ENCODE results near the gene PUS1. TPM values are rescaled to one million over a fixed set of nuclear protein-coding genes. Genes with fewer than 3 reads are reported as not detected.
A peak's percentile ranks its signal among the peaks of the same experiment; 100 is the strongest.

The PUS1 gene
- total and polyA plus RNA-seq, 7 experiments from 2014 or later, result 15.0 to 54.9 (median 37.1) TPM

DNA sequence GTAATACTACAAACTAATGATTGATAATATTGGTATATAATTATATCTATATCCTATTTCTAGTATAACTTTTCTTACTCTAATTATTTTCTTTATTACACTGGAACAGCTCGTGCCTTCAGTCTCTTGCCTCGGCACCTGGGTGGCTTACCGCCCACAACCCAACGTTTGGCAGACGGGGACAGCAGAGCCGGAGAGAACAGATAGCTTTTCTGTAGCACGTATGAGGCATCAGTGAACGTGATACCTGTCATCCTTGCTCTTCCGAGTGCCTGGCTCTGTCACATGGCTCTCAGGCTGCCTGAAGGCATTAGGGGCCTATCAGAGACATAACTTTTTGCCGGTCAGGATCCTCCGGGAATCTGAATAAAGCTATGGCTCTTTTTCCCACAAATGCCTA is 5.5 kb downstream of the PUS1 start:
- H3K36me3 ChIP-seq (ENCODE audit: control insufficient read depth in 2 of 3, insufficient read depth in 3 of 3, low read length in 3 of 3), result peaks cover 6 to 49% (median 9%) of the 10 kb centered on the region in 3 experiments
- H3K4me3 ChIP-seq (ENCODE audit: low read length), result no peak overlapping the region
- intact Hi-C loops (cut with micrococcal nuclease), result no loop called here
- DNase-seq (no peak), ATAC-seq (no peak)
- Mint-ChIP-seq H3K4me3 (no peak overlapping the region), H3K4me1 (peaks cover 6 to 17% (median 14%) of the 10 kb centered on the region in 7 donors), H3K27me3 (no peaks in the 10 kb centered on the region), H3K9me3 (no peaks in the 10 kb centered on the region), H3K36me3 (peaks cover 6 to 35% (median 18%) of the 10 kb centered on the region in 5 donors), H3K27ac (no peak overlapping the region)
- POLR2A ChIA-PET, result no interaction called here
- no peaks in the 10 kb centered on the region for H3K27me3 ChIP-seq (ENCODE audit: control insufficient read depth in 2 of 2, insufficient read depth in 2 of 2, low read length in 2 of 2)
- CTCF ChIA-PET, result no interaction called here
- H3K27ac ChIP-seq (ENCODE audit: low read depth, low read length), result no peak overlapping the region
- H3K9me3 ChIP-seq (ENCODE audit: control insufficient read depth in 2 of 3, low read length in 3 of 3), result no peaks in the 10 kb centered on the region
- no peaks in the 10 kb centered on the region for H3K4me1 ChIP-seq (ENCODE audit: control insufficient read depth in 2 of 2, insufficient read depth in 2 of 2, low read length in 2 of 2)

- ChIA-PET CTCF (no interaction called here), POLR2A (no interaction called here)
- Histone ChIP-seq H3K4me1 (ENCODE audit: control insufficient read depth in 2 of 2, insufficient read depth in 2 of 2, low read length in 2 of 2) (no peaks in the 10 kb centered on the region), H3K9me3 (ENCODE audit: control insufficient read depth in 2 of 3, low read length in 3 of 3) (no peaks in the 10 kb centered on the region), H3K27ac (ENCODE audit: low read depth, low read length) (no peak overlapping the region), H3K36me3 (ENCODE audit: control insufficient read depth in 2 of 3, insufficient read depth in 3 of 3, low read length in 3 of 3) (peaks cover 0 to 57% (median 3%) of the 10 kb centered on the region in 3 experiments), H3K27me3 (ENCODE audit: control insufficient read depth in 2 of 2, insufficient read depth in 2 of 2, low read length in 2 of 2) (no peaks in the 10 kb centered on the region), H3K4me3 (ENCODE audit: low read length) (no peak overlapping the region)
- no peak for ATAC-seq
- Mint-ChIP-seq H3K4me3 (no peak overlapping the region), H3K27me3 (no peaks in the 10 kb centered on the region), H3K4me1 (peaks cover 0 to 4% (median 0%) of the 10 kb centered on the region in 7 donors), H3K36me3 (peaks cover 6 to 37% (median 13%) of the 10 kb centered on the region in 5 donors), H3K27ac (peak overlapping the region in 1 of 9 donors; percentile 53), H3K9me3 (no peaks in the 10 kb centered on the region)
- no peak for DNase-seq
- intact Hi-C loops (cut with micrococcal nuclease), result no loop called here
Measured at GRCh38 chr12:131938082-131938481, 9.0 kb downstream of the PUS1 start.

DNA sequence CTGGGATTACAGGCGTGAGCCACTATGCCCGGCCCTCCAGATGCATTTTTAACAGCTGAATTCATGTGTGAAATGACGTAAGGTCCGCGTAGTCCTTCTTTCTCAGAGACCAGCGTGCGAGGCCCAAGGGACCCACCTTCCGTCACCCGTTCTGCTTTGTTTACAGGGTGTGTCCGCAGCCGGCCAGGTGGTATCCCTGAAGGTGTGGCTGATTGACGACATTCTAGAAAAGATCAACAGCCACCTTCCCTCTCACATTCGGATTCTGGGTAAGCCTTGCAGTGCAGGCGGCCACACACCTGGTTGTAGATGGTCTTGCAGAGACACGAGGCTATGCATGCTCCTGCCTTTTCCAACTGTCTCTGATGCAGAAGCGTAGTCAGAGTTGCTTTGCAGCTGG is 9.9 kb downstream of the PUS1 start:
- H3K27ac ChIP-seq (ENCODE audit: low read depth, low read length), result no peak overlapping the region
- H3K27me3 ChIP-seq (ENCODE audit: control insufficient read depth in 2 of 2, insufficient read depth in 2 of 2, low read length in 2 of 2), result no peaks in the 10 kb centered on the region
- H3K4me1 ChIP-seq (ENCODE audit: control insufficient read depth in 2 of 2, insufficient read depth in 2 of 2, low read length in 2 of 2), result no peaks in the 10 kb centered on the region
- CTCF ChIA-PET, result interaction anchor here (0.6 kb wide), 1 partner anchor 42 kb away, joined by 3 read pairs; no protein-coding TSS in a partner anchor
- Mint-ChIP-seq H3K27ac (no peak overlapping the region), H3K27me3 (no peaks in the 10 kb centered on the region), H3K9me3 (no peaks in the 10 kb centered on the region), H3K36me3 (peaks cover 0 to 34% (median 8%) of the 10 kb centered on the region in 5 donors), H3K4me1 (peaks cover 0 to 4% (median 0%) of the 10 kb centered on the region in 7 donors), H3K4me3 (no peak overlapping the region)
- peaks cover 0 to 56% (median 0%) of the 10 kb centered on the region in 3 experiments for H3K36me3 ChIP-seq (ENCODE audit: control insufficient read depth in 2 of 3, insufficient read depth in 3 of 3, low read length in 3 of 3)
- intact Hi-C loops (cut with micrococcal nuclease), result no loop called here
- ATAC-seq (no peak), DNase-seq (no peak)
- no peak overlapping the region for H3K4me3 ChIP-seq (ENCODE audit: low read length)
- no peaks in the 10 kb centered on the region for H3K9me3 ChIP-seq (ENCODE audit: control insufficient read depth in 2 of 3, low read length in 3 of 3)
- POLR2A ChIA-PET, result interaction anchor here (0.6 kb wide), 1 partner anchor 67 kb away, joined by 3 read pairs; no protein-coding TSS in a partner anchor

DNA sequence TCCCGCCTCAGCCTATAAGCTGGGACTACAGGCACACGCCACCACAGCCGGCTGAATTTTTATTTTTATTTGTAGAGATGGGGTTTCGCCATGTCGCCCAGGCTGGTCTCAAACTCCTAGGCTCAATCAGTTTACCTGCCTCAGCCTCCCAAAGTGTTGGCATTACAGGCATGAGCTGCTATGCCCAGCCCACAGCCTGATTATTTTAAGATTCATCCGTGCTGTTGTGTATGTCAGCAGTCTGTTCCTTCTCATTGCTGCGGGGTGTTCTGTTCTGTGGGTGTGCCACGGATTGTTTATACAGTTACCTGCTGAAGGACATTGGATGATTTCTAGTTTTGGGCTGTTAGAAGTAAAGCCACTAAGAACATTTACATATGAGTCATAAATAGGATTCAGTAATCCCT is 11.1 kb downstream of the PUS1 start:
- ChIA-PET CTCF (no interaction called here), POLR2A (no interaction called here)
- Mint-ChIP-seq H3K27me3 (no peaks in the 10 kb centered on the region), H3K36me3 (peaks cover 0 to 41% (median 10%) of the 10 kb centered on the region in 5 donors), H3K4me3 (no peak overlapping the region), H3K27ac (peak overlapping the region in 1 of 9 donors; percentile 49), H3K9me3 (peaks cover 0 to 1% (median 0%) of the 10 kb centered on the region in 11 donors), H3K4me1 (peaks cover 0 to 7% (median 0%) of the 10 kb centered on the region in 7 donors)
- intact Hi-C loops (cut with micrococcal nuclease), result loop anchor here in 1 of 2 donors (10.0 kb wide), 2 partner anchors 335 to 545 kb away; no protein-coding TSS in a partner anchor
- Histone ChIP-seq H3K36me3 (ENCODE audit: control insufficient read depth in 2 of 3, insufficient read depth in 3 of 3, low read length in 3 of 3) (peaks cover 0 to 54% (median 0%) of the 10 kb centered on the region in 3 experiments), H3K27ac (ENCODE audit: low read depth, low read length) (no peak overlapping the region), H3K4me3 (ENCODE audit: low read length) (no peak overlapping the region), H3K4me1 (ENCODE audit: control insufficient read depth in 2 of 2, insufficient read depth in 2 of 2, low read length in 2 of 2) (no peaks in the 10 kb centered on the region), H3K27me3 (ENCODE audit: control insufficient read depth in 2 of 2, insufficient read depth in 2 of 2, low read length in 2 of 2) (no peaks in the 10 kb centered on the region), H3K9me3 (ENCODE audit: control insufficient read depth in 2 of 3, low read length in 3 of 3) (no peaks in the 10 kb centered on the region)
- DNase-seq (no peak), ATAC-seq (no peak)

- ATAC-seq (no peak), DNase-seq (no peak)
- Mint-ChIP-seq H3K4me1 (peaks cover 0 to 9% (median 0%) of the 10 kb centered on the region in 7 donors), H3K27me3 (no peaks in the 10 kb centered on the region), H3K9me3 (peaks cover 0 to 2% (median 0%) of the 10 kb centered on the region in 11 donors), H3K36me3 (peaks cover 0 to 43% (median 11%) of the 10 kb centered on the region in 5 donors), H3K4me3 (no peak overlapping the region), H3K27ac (no peak overlapping the region)
- Histone ChIP-seq H3K9me3 (ENCODE audit: control insufficient read depth in 2 of 3, low read length in 3 of 3) (no peaks in the 10 kb centered on the region), H3K36me3 (ENCODE audit: control insufficient read depth in 2 of 3, insufficient read depth in 3 of 3, low read length in 3 of 3) (peaks cover 0 to 54% (median 0%) of the 10 kb centered on the region in 3 experiments), H3K27ac (ENCODE audit: low read depth, low read length) (no peak overlapping the region), H3K4me1 (ENCODE audit: control insufficient read depth in 2 of 2, insufficient read depth in 2 of 2, low read length in 2 of 2) (no peaks in the 10 kb centered on the region), H3K27me3 (ENCODE audit: control insufficient read depth in 2 of 2, insufficient read depth in 2 of 2, low read length in 2 of 2) (no peaks in the 10 kb centered on the region), H3K4me3 (ENCODE audit: low read length) (no peak overlapping the region)
- intact Hi-C loops (cut with micrococcal nuclease), result loop anchor here in 1 of 2 donors (10.0 kb wide), 2 partner anchors 337 to 543 kb away; no protein-coding TSS in a partner anchor
- CTCF ChIA-PET, result interaction anchor here (0.6 kb wide), 1 partner anchor 27 kb away, joined by 3 read pairs; no protein-coding TSS in a partner anchor
- POLR2A ChIA-PET, result no interaction called here
Measured at GRCh38 chr12:131941116-131941986, 12.3 kb downstream of the PUS1 start.

- intact Hi-C loops (cut with micrococcal nuclease), result loop anchor here in 1 of 2 donors (10.0 kb wide), 2 partner anchors 337 to 543 kb away; no protein-coding TSS in a partner anchor
- DNase-seq, result no peak
- no peak for ATAC-seq
Measured at GRCh38 chr12:131941987-131942341, 12.9 kb downstream of the PUS1 start.

More at GRCh38 chr12:131941987-131942341, 12.9 kb downstream of the PUS1 start:
- no peaks in the 10 kb centered on the region for H3K27me3 ChIP-seq (ENCODE audit: control insufficient read depth in 2 of 2, insufficient read depth in 2 of 2, low read length in 2 of 2)
- Mint-ChIP-seq H3K9me3 (peaks cover 0 to 2% (median 0%) of the 10 kb centered on the region in 11 donors), H3K4me3 (no peak overlapping the region), H3K27me3 (no peaks in the 10 kb centered on the region), H3K4me1 (peaks cover 0 to 9% (median 0%) of the 10 kb centered on the region in 7 donors), H3K36me3 (peaks cover 0 to 40% (median 11%) of the 10 kb centered on the region in 5 donors), H3K27ac (no peak overlapping the region)
- H3K4me1 ChIP-seq (ENCODE audit: control insufficient read depth in 2 of 2, insufficient read depth in 2 of 2, low read length in 2 of 2), result no peaks in the 10 kb centered on the region
- H3K27ac ChIP-seq (ENCODE audit: low read depth, low read length), result no peak overlapping the region
- ChIA-PET CTCF (interaction anchor here (0.6 kb wide), 1 partner anchor 26 kb away, joined by 3 read pairs; no protein-coding TSS in a partner anchor), POLR2A (no interaction called here)
- peaks cover 0 to 48% (median 0%) of the 10 kb centered on the region in 3 experiments for H3K36me3 ChIP-seq (ENCODE audit: control insufficient read depth in 2 of 3, insufficient read depth in 3 of 3, low read length in 3 of 3)
- H3K9me3 ChIP-seq (ENCODE audit: control insufficient read depth in 2 of 3, low read length in 3 of 3), result no peaks in the 10 kb centered on the region
- H3K4me3 ChIP-seq (ENCODE audit: low read length), result no peak overlapping the region
